HK-2 (cell line): ENCODE results near the gene GPATCH4.
"Not testable (repeated sequence)": the region's sequence is repeated elsewhere in the genome, so short reads cannot be mapped to it uniquely, and the experiment has no call there.

Source experiments
- DNase-seq: peaks from one replicate; pipeline ENCODE4 v3.0.0-alpha.2; 2018; ENCODE audit not compliant: unreplicated experiment

GPATCH4 gene

GRCh38 chr1:156601122-156601830, at the start of gene GPATCH4:
TSS of gene GPATCH4 (minus strand) at chr1:156601479.
- peak; percentile 84 for DNase-seq

- DNase-seq: no peak
These were observed 47.7 kb upstream of the GPATCH4 start for GRCh38 chr1:156648951-156649350.

GRCh38 chr1:156648496-156648895, 47.2 kb upstream of the GPATCH4 start:
- DNase-seq: no peak

DNA sequence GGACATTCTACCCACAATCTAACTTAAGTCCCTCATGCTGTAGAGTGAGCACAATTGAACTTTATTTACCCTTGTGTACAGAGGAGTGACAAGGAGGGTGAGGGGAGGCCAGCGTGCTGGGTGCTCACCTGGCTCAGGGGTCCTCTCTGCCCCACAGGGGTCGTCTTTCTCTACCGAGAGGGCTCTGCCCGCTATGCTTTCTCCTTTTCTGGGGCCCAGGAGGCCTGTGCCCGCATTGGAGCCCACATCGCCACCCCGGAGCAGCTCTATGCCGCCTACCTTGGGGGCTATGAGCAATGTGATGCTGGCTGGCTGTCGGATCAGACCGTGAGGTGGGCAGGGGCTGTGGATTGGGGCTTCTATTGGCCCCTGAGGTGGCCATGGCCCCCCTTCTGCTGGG, 46.1 kb upstream of the GPATCH4 start:
- DNase-seq: no peak

DNA sequence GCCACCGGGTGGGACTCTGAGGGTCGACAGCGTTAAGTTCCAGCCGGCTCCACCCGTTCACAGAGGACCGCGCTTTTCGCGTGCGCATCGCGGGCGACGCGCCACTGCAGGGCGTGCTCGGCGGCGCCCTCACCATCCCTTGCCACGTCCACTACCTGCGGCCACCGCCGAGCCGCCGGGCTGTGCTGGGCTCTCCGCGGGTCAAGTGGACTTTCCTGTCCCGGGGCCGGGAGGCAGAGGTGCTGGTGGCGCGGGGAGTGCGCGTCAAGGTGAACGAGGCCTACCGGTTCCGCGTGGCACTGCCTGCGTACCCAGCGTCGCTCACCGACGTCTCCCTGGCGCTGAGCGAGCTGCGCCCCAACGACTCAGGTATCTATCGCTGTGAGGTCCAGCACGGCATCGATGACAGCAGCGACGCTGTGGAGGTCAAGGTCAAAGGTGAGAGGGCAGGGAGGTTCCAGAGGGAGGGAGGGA, 45.5 kb upstream of the GPATCH4 start:
- DNase-seq: no peak

DNA sequence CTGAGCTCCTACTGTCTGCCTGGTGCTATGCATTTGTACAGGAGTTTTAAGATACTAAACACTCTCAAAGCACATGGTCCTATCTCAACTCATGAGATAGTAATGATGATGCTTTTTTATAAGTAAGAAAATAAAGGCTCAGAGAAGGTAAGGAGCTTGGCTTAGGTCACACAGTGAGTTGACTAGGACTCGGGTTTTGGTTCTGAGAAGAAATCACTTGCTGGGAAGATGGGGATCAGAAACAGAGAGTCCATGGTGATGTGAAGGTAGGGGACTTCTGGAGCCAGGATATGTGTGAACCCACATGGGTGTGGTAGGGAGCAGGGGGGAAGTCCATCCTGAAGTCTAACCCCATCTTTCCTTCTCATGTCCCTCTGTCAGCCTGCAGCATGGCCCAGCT, 44.4 kb upstream of the GPATCH4 start:
- DNase-seq: no peak

DNA sequence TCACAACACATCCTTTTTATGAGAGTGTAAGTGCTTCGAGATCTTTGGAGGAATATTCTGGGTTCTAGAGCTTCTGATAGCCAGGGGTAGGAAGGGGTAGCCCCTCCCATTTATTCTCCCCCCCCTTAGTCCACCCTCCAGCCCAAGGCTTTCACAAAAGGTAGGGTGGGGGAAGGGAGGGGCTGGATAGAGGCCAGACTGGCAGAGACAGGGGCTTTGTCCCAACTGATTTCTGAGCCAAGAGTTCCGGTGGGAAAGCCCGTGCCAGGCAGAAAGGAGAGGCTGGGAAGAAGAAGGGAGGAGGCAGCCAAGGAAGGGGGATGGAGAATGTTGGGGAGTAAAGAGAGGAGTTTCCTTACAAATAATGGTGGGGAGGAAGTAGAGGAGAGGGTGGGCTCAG, 43.8 kb upstream of the GPATCH4 start:
- DNase-seq: no peak

DNA sequence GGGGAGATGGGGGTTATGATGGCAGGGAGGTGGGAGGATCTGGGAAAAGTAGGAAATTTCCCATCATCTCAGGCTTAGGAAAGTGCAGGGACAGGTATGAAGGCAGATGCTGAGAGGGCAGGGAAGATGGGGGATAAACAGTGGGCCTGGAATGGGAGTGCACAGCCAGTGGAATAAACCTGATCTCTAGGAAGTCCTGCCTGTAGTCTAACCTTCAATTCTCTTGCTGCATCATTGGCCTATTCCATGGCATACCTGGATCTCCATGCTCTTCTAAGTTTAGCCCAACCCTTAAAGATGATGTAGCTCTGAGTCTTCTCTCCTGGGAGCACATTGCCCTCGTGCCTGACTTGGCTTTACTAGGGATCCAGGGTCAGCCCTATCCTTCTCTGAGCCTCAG, 43.4 kb upstream of the GPATCH4 start:
- no peak for DNase-seq

DNA sequence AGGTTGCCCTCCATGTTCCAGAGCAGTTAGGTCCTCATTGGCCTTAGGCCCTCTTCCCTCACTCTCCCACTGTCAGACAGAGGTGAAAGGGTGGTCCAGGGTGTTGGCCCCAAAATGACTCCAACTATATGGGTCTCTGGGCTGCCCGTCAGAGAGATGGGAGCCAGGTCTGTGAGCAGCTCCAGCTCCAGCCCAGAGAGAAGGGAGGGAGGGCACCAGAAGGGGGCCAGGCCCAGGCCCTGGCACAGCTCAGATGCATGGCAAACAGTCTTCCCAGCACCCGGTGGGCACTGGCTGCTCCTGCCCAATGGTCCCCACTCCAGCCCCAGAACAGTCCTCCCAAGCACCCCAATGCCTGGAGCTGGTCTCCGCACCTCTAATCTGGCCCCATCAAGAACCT, 42.9 kb upstream of the GPATCH4 start:
- DNase-seq: no peak

GRCh38 chr1:156643778-156644092, 42.5 kb upstream of the GPATCH4 start:
- DNase-seq: no peak

GRCh38 chr1:156643049-156643777, 41.9 kb upstream of the GPATCH4 start:
- DNase-seq: no peak

GRCh38 chr1:156642265-156643048, 41.2 kb upstream of the GPATCH4 start:
- DNase-seq: no peak

- DNase-seq: no peak
These were observed 40.5 kb upstream of the GPATCH4 start, which contains the start of gene BCAN for GRCh38 chr1:156641761-156642264. TSS of gene BCAN (plus strand) at chr1:156642117. CDS start at chr1:156646055, 3,938 bp downstream.

- no peak for DNase-seq
These were observed 39.8 kb upstream of the GPATCH4 start for GRCh38 chr1:156640842-156641706.

DNA sequence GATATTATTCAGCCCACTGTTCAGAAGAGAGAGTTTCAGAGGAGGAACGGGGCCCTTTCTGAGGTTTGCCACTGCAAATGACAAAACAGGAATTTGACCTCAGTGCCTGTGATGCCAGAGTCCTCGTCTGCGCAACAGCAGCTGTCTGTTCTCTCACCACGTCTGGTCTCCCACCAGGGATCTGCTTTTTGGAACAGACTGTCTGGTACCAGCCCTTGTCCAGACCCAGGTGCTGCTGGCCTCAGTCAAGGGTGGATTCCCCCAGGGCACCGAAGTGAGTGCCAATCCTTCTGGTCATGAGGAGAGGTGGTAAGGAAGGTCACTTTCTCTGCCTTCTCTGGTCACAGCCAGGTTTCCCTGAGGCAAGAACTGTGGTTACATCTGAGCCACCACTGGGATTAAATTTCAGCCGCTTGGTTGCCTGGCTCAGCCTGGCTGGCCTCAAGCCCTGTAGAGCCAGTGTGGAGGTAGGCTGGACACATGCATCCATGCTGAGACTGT, 38.4 kb upstream of the GPATCH4 start:
- no peak for DNase-seq

GRCh38 chr1:156638189-156638985, 37.1 kb upstream of the GPATCH4 start:
- DNase-seq: no peak

DNA sequence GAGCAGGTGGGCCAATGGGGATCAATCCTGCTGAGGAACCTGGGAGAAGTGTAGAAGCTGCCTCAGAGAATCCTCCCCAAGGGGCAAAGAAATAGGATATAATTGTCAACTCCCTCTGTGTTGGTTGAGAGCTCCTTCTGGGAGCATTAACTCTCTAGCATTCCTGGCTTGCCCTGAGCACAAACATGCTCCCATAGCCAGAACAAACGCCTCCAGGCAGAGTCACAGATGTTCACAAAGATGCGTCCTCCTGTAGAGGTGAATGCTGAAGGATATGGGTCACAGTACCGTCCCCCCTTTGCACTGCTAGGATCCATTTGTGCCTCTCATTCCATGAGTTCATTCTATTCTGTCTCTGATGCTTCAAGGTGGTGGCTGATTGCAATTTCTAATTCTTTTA, 31.1 kb upstream of the GPATCH4 start:
- DNase-seq: no peak

DNA sequence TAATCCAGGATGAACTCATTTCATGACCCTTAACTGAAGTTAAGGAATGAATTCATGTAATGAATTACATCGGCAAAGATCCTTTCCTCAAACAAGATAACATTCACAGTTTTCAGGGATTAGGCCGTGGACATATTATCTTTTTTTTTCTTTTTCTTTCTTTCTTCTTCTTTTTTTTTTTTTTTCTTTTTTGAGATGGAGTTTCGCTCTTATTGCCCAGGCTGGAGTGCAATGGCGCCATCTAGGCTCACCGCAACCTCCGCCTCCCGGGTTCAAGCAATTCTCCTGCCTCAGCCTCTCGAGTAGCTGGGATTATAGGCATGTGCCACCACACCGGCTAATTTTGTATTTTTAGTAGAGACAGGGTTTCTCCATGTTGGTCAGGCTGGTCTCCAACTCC, 29.9 kb upstream of the GPATCH4 start:
- DNase-seq: not testable (repeated sequence)

DNA sequence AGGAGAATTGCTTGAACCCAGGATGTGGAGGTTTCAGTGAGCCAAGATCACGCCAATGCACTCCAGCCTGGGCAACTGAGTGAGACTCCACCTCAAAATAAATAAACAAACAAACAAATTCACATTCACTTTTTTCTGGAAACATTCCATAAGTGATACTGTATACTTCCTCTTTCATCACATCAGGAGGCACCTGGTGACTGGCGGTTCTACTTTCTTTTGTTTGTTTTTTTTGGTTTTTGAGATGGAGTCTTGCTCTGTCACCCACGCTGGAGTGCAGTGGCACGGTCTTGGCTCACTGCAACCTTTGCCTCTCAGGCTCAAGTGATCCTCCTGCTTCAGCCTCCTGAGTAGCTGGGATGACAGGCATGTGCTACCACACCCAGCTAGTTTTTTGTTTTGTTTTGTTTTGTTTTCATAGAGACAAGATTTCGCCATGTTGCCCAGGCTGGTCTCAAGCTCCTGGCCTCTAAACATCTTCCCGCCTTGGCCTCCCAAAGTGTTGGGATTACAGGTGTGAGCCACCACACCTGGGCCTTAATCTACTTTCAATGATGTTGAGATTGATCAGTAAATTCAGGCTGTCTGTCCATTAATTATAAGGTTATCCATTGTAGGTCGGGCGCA, 28.7 kb upstream of the GPATCH4 start:
- DNase-seq: no peak

GRCh38 chr1:156627313-156627880, 26.1 kb upstream of the GPATCH4 start:
- DNase-seq: peak; percentile 53
